ENCODE results near the gene NOPCHAP1.

- TF ChIP-seq CTCF (IDR thresholded peaks at IDR 0.05) (no peak), POLR2A (IDR thresholded peaks at IDR 0.05) (no peak)
Measured at GRCh38 chr12:104955703-104956102, 30.4 kb upstream of the NOPCHAP1 start.

Measured in right lobe of liver (tissue), 4 donors.